ENCODE data around the gene RNF214.

Gene RNF214

DNA sequence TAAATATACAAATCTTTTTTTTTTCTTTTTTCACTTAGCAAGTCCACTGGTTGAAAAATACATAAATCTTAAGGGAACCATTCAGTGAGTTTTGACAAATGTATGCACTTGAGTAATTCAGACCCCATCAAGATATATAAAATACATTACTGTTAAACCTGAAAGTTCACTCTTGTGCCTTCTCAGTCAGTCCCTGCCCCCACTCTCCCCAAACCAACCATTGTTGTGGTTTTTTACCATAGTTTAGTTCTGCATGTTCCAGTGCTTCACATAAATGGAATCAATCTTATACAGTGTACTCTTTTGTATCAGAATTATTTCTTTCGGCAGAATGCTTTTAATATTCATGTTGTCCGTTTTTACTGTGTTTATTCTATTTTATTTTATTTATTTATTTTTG, 26.1 kb downstream of the RNF214 start:
- TF ChIP-seq, protein P1, sequence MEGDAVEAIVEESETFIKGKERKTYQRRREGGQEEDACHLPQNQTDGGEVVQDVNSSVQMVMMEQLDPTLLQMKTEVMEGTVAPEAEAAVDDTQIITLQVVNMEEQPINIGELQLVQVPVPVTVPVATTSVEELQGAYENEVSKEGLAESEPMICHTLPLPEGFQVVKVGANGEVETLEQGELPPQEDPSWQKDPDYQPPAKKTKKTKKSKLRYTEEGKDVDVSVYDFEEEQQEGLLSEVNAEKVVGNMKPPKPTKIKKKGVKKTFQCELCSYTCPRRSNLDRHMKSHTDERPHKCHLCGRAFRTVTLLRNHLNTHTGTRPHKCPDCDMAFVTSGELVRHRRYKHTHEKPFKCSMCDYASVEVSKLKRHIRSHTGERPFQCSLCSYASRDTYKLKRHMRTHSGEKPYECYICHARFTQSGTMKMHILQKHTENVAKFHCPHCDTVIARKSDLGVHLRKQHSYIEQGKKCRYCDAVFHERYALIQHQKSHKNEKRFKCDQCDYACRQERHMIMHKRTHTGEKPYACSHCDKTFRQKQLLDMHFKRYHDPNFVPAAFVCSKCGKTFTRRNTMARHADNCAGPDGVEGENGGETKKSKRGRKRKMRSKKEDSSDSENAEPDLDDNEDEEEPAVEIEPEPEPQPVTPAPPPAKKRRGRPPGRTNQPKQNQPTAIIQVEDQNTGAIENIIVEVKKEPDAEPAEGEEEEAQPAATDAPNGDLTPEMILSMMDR (IDR thresholded peaks at IDR 0.05), result no peak

DNA sequence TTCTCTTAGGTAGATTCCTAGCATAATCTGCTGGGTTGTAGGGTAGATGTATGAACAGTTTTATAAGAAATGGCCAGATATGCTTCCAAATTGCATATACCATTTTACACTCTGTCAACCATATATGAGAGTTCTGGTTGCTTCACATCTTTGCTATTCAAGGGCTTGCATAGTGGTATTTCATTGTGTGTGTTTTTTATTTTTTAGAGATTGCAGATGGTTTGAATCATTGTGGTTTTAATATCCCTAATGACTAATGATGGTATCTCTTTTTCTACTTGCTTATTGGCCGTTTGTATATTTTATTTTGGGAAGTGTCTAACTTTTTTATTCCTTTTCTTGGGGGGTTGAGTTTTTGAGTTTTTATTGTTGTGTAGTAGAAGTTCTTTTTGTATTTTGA, 26.9 kb downstream of the RNF214 start:
- TF ChIP-seq, protein P1 (IDR thresholded peaks at IDR 0.05), result no peak

DNA sequence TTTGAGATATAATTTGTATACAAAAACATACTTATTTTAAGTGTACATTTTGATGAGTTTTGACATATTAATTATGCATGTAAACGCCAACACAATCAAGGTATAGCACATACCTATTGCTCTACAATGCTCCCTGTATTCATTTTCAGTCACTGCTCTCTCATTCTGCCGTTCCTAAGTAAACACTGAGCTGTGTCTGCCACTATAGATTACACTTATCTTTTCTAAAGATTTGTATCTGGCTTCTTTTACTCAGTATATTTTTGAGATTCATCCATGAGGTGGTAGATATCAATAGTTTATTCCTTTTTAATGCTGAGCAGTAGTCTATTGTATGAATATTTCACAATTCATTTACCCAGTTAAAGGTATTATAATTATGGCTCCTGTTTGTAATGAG, 33.3 kb downstream of the RNF214 start:
- TF ChIP-seq, protein P1 (IDR thresholded peaks at IDR 0.05), result no peak

DNA sequence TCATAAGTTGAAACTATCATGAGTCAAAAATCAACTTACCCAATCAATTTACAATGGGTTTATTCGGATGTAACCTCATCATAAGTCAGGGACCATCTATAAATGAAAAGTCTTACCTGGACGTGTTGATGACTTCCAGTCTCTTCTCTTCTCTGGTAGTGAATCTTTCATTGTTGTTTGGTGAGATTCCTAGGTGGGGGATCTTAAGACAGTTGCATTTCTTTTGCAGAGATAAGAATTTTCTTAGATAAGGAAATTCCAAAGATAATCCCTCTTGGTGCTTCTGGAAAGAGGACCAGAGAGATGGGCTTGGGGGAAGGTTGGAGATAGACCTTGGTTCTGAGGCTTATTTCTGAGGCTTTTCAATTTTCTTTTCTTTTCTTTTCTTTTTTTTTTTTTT, 37.4 kb downstream of the RNF214 start:
- TF ChIP-seq, protein P1 (IDR thresholded peaks at IDR 0.05), result no peak

DNA sequence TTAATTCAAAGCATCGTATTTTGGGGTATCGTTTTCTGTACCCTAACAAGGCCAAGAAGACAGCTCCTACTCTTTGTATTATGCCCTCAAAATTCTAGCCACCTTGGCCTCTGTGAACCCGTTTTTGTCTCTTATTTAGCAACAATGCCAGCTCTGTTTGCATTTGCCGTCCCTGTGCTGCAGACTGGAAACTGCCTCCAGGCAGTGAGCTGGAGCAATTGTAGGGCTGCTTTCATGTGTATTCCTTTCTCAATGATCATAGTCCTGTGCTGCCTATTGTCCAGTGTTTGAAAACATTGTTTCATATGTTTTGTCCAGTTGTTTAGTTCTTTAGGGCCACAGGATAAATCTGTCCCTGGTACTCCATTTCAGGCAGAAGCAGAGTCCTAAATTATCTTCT, 38.7 kb downstream of the RNF214 start:
- TF ChIP-seq, protein P1 (IDR thresholded peaks at IDR 0.05), result no peak

DNA sequence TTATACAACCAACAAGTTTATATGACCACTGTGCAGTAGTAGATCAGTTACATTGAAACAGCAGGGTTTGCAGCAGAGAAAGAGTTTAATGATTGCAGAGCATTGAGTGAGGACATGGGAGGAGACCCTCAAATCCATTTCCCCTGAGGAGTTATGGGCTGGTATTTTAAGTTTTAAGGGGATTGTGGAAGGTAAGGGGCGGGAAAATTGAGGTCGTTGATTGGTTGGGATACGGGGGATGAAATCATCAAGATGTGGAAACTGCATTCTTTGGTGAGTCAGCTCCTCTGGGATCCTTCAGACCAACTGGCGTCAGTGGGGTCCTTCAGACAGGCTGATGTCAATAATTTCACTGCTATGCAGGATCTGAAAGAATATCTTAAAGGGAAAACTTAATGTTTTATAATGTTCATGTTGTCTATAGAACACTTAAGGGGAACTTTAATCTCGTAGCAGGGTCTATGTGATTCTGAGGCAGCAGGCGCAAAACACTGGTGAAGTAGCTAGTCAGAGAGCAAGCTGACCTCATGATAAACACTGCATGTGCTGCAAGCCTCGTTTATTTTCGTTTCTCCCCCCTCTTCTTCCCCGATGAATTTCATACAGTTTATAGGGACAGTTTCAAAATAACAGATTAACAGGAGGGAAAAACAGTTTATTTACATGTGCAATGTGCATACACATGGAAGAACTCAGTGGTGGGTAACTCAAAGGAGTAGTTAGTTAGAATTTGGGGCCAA, 41.2 kb downstream of the RNF214 start:
- TF ChIP-seq, protein P1 (IDR thresholded peaks at IDR 0.05), result no peak

DNA sequence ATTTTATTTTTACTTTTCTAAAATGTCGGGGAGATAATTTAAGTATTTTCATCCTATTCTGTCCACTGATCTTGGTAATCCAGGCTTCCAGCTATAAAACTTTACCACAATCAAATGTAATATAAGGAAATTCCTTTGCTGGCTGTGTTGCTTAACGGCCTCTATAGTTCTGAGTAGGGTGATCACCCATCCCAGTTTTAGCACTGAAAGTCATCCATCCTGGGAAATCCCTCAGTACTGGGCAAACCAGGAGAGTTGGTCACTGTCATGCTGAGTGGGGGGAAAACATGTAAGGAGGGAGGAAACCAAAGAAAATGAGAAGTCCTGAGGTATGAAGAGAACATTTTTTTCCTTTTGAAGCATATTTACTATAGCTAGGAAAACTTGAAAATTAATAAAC, 45.9 kb downstream of the RNF214 start:
- TF ChIP-seq, protein P1 (IDR thresholded peaks at IDR 0.05), result no peak
